Central memory CD4-positive, alpha-beta T cell (primary cell): Measurements from ENCODE around the gene TBCC.
"Not testable (repeated sequence)": the region's sequence is repeated elsewhere in the genome, so short reads cannot be mapped to it uniquely, and the experiment has no call there.

Experiments
- DNase-seq: peaks from one replicate; pipeline ENCODE4 v3.0.0; 2022

TBCC gene

GRCh38 chr6:42769836-42770235 lies 23.9 kb upstream of the TBCC start:
- DNase-seq = no peak

DNA sequence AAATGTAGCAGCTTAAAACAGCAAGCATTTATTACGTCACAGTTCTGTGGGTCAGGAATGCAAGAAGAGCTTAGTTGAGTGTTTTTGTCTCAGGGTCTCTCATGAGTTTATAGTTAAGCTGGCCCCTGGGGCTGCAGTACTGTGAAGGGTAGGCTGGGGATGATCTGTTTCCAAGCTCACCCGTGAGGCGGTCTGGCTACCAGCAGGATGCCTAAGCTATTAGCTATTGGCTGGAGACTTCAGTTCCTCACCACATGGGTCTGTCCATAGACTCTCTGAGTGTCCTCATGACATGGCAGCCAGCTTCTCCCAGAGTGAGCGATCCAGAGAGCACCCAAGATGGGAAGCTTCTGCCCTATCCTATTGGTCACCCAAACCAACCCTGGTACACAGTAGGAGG lies 23.1 kb upstream of the TBCC start:
- DNase-seq = no peak

DNA sequence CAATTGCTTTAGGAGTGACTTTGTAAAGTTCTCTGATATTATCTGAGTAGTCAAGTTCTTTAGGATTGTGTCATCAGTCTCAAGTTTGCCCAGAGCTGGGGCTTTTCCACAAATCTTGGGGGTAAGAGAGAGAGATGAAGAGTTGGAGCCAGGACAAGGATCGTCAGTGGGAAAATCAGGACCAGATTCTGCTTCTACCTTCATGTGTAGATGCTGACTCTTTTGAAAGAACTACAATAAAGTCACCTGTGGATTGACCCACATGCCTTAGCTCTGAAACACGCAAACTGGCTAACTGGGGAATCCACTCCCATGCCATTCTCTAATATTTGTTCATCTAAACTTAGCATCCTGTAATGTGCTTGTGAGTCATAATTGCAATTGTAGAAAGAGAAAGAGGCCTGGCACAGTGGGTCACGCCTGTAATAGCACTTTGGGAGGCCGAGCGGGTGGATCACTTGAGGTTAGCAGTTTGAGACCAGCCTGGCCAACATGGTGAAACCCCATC lies 20.3 kb upstream of the TBCC start:
- no peak for DNase-seq

DNA sequence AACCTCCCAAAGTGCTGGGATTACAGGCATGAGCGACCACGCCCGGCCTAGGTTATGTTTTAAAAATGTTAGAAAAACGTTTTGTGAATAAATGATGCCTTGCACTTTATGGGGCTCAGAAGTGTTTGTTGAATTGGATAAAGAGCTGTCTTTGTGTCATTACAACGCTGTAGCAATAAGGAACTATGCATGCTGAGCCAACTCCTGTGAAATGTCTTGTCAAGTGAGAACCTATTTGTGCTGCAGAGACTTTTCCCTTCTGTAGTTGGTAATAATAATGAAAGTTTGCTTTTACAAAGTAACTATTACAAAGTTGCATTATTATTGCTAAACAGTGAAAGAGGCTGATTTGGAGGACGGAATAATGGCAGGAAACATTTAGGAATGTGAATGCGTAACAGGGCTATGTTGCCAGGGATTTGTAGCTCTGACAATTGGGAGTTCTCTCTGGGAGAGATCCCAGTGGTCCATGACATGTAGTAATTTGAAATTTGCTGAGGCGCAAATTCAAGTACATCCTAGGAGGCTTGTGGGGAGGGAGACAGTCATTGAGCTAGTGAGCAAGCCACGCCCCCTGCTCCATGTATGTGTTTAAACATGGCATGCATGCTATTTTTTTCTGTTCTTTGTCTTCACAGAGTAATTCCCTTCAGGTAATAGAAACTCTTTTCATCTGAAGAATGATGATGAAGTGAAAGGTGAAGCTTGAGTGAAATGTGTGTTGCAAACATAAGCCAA lies 19.2 kb upstream of the TBCC start:
- no peak for DNase-seq

DNA sequence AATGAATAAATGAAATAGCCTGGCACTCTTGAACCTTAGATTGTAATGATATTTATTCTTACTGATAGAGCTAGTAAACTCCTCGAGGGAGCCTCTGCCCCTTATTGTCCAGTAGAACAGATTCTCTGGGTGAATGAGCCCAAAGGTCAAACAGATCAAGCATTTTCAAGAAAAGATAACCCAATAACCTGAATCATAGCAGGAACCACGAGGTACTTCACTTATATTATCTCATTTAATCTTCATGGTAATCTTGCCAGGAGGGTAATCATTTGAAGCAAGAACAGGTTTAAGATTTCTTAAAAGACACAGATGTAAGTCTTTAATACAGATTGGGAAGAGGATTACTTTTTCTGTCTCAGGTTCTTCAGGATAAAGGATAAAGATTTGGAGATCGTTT lies 17.0 kb upstream of the TBCC start:
- no peak for DNase-seq

GRCh38 chr6:42762426-42762859 lies 16.5 kb upstream of the TBCC start:
- no peak for DNase-seq

DNA sequence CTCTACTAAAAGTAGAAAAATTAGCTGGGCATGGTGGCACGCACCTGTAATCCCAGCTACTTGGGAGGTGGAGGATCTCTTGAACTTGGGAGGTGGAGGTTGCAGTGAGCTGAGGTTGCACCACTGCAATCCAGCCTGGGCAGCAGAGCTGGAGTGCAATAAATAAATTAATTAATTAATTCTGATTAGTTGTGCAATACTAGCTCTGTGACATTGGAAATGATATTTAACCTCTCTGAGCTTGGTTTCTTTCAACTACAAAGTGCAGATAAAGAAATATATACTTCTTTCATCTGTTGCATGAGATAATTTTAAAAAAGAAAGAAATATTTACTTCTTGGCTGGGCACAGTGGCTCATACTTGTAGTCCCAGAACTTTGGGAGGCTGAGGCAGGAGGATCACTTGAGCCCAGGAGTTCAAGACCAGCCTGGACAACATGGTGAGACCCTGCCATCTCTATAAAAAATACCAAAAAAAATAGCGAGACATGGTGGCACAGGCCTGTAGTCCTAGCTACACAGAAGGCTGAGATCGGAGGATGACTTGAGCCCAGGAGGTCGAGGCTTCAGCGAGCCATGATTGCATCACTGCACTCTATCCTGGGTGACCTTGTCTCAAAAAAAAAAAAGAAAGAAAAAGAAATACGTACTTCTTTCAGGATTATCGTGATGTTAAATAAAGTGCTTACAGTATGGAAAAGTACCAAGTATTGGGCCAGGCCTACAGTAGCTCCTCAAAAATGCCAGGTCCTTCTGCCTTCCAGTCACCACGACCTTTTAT lies 15.6 kb upstream of the TBCC start:
- DNase-seq = no peak

- DNase-seq = no peak
These were observed 13.0 kb upstream of the TBCC start for GRCh38 chr6:42758756-42759430.

DNA sequence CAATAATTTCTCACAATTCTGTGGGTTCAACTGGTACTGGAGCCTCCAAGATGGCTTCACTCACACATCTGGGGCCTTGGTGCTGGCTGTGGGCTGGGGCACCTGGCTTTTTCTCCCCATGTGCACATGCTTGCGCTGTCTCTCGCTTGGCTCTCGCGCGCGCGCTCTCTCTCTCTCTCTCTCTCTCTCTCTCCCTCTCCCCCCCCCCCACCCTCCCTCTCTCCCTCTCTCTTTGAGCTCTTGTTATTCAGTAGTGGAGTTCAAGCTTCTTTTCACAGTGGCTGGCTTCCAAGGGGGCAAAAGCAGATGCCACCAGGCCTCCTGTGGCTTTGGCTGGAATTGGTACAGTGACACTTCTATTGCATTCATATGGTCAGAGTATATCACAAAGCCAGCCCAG lies 10.8 kb upstream of the TBCC start:
- DNase-seq = no peak

DNA sequence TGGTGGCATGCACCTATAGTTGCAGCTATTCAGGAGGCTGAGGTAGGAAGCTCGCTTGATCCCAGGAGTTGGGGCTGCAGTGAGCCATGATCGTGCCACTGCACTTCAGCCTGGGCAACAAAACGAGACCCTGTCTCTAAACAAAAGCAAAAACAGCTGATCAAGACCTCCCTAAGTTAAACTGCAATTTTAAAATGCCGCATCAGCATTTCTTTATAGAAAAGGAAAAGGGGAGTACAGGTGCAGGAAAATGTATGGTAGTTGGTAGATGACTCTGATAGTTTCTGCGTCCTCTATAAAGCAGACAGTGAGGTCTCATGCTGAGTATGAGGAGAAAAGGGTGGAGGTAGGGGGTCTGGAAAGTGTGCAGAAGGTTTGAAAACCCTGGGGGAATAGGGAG lies 8.9 kb upstream of the TBCC start:
- DNase-seq = no peak

DNA sequence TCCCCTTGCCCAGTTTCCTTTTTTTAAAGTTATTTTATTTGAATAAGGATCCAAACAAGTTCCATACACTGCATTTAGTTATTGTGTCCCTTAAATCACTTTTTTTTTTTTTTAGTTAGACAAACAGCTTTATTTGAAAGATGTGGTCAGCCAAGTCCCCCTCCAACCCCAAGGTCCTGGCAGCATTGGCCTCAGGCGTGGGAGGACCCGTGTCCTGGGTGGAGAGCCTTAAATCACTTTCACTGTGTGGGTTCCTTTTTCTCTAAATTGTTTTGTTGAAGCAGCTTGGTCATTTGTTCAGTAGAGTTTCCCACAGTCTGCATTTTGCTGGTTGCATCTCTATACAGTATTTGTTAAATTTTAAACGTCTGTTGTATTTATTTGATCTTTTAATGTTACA lies 5.2 kb upstream of the TBCC start:
- no peak for DNase-seq

GRCh38 chr6:42748203-42748898 lies 2.4 kb upstream of the TBCC start:
- no peak for DNase-seq

- peak; percentile 78 for DNase-seq
These were observed 824 bp upstream of the TBCC start for GRCh38 chr6:42746463-42747391.

- peak; percentile 6 for DNase-seq
These were observed 742 bp downstream of the TBCC start for GRCh38 chr6:42745083-42745639.

- DNase-seq = no peak
These were observed 1.5 kb downstream of the TBCC start for GRCh38 chr6:42744351-42744893.

DNA sequence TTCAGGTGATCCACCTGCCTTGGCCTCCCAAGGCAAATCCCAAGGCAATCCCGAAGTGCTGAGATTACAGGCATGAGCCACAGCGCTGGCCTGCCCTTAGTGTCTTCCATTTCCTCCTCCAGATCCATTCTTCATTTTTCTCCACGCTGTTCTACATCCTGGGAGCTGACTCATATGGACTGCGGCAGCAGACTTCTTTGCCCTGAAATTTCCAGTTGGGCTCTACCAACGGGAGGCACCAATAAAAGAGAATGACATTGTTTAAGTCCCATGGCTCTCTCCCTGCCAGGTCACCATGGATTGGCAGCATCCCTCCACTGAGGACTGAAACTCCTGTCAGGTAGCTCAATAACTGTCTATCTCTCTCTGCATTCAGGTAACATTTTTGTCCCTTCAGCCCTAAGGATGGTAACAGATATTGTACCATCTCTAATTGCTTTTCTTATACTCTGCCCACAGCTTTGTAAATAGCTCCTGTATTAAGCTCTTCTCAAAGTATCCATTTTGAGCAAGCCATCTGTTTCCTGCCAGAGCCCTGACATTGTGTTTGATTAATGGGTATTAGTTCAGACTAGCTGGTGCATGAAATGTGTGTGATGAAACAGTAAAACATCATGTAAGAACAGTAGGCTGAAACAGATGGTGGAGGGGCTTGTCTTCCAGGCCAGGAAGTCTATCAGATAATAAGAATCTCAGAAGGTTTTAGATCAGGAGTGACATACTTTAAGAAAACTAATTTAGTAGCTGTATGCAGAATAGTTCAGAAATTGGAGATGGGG lies 3.6 kb downstream of the TBCC start:
- DNase-seq = no peak

DNA sequence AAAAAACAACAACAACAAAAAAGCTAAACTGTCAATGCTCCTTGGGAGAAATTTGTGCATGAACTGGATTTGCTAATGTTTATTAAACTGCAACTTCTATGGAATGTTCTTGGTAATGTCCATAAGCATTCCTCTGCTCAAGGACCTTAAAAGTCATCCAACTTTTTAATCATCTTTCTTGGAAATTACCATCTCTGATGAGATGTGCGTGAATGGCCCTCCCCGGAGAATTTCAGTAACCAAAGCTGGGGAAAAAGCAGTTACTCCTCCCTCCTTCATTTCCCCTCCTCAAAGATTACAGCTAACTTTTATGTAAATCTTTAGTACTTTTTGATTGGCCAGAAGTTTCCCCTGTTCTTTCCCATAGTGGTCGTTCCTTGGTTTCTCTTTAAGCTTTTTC lies 5.2 kb downstream of the TBCC start:
- no peak for DNase-seq

DNA sequence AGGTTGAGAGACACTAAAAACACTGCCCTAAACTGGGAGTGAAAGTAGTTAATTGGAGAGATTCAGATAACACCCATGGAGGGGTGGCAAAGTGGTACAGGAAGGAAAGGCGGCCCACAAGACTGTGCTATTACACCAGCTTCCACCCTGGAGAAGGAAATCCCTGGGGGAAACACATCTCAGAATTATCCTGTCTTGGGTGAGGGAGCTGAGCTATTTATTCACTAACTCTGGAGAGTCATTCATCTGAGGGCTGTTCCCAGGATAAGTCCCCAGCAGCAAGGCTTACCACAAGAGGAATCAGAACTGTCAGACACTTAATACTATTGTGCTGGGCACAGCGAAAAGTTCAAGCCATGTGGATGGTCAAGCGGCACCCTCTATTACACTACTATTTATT lies 9.9 kb downstream of the TBCC start:
- no peak for DNase-seq

GRCh38 chr6:42733867-42734481 lies 11.9 kb downstream of the TBCC start:
- DNase-seq = not testable (repeated sequence)

DNA sequence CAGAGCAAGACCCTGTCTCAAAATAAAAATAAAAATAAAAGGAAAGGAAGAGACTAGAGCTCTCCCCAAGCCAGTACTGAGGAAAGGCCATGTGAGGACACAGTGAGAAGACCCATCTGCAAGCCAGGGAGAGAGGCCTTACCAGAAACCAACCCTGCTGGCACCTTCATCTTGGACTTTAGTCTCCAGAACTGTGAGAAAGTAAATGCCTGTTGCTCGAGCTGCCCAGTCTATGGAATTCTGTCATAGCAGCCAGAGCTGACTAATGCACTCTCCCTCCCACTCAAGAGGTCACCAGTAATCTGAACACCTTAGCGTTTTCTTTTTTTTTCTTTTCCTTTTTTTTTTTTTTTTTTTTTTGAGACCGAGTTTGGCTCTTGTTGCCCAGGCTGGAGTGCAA lies 16.2 kb downstream of the TBCC start:
- no peak for DNase-seq
